Neural cell (in vitro differentiated cells): ENCODE results near the gene RHOXF1.

Experiments
- EZH2 ChIP-seq: fragments of 200-600, 300-800 bp; shearing (Covaris generic), sonication (generic); IDR thresholded peaks from 2 replicates; pipeline ENCODE4 v1.6.1; 2014; ENCODE audit warnings: antibody characterized with exemption, low read length, borderline replicate concordance, mild to moderate bottlenecking; ENCODE audit not compliant: insufficient read depth, poor library complexity, severe bottlenecking
- REST ChIP-seq: IDR thresholded peaks from 2 replicates; pipeline ENCODE4 v1.6.1; 2012; ENCODE audit warnings: borderline replicate concordance

- TF ChIP-seq EZH2 (no peak), REST (no peak)
These were observed 21.1 kb upstream of the RHOXF1 start for GRCh38 chrX:120136840-120137239.
